HCT116 (cell line): ENCODE results near the gene ESYT3. TPM values are rescaled to one million over a fixed set of nuclear protein-coding genes. Genes with fewer than 3 reads are reported as not detected.

Experiments used
- ATAC-seq: fragments of 200-7000 bp; cut with Tn5 transposase; 2 replicates; pipeline ENCODE4 v1.9.1; 2020; ENCODE audit warnings: mild to moderate bottlenecking, moderate library complexity
- BruUV-seq: library from RNA; stranded (reverse); fragments of 400-500 nt; replicated peaks from 2 replicates; lab custom pipeline; 2021; lab: Mats Ljungman, UMichigan
- CTCF ChIA-PET: fragments of 300-600 bp; sonication (Branson Sonifier 250); formaldehyde crosslinking; loops from one replicate; lab custom pipeline; 2021; ENCODE audit warnings: antibody characterized with exemption; lab: Charles Lee
- POLR2A ChIA-PET: fragments of 300-600, 350-600 bp; sonication (Branson Sonifier 250); formaldehyde crosslinking; loops from one replicate; lab custom pipeline; 2021; ENCODE audit warnings: antibody characterized with exemption; lab: Charles Lee
- RAD21 ChIA-PET, 2 experiments: fragments of 300-600 bp; sonication (Branson Sonifier 250); formaldehyde crosslinking; loops; one replicate each; lab custom pipeline; 2023; ENCODE audit warnings: low total read pairs in 2 of 2; ENCODE audit not compliant: uncharacterized antibody in 2 of 2, unreplicated experiment in 2 of 2, low non-redundant PET in 1 of 2; lab: Charles Lee
- DNase-seq: peaks from one replicate; pipeline ENCODE4 v3.0.0-alpha.2; 2010; ENCODE audit warnings: low read depth, low spot score
- H2AFZ ChIP-seq: fragments of 200-600 bp; shearing (Covaris generic), sonication (generic); 2 replicates; pipeline ENCODE4 v1.6.1; 2017; ENCODE audit warnings: low read depth, mixed run types, mixed read lengths, antibody characterized with exemption, low read length; ENCODE audit not compliant: poor library complexity, severe bottlenecking
- H3K27ac ChIP-seq: 2 replicates; pipeline ENCODE4 v1.5.1; 2012; ENCODE audit warnings: low read depth, low read length
- H3K27me3 ChIP-seq: fragments of 200-600 bp; sonication (generic); 2 replicates; pipeline ENCODE4 v1.6.1; 2016; ENCODE audit warnings: mixed run types, low read length, mixed read lengths; ENCODE audit not compliant: insufficient read depth
- H3K36me3 ChIP-seq, 2 experiments: fragments of 200-500 bp in 1 of 2; fragments of 200-600 bp in 1 of 2; sonication (Bioruptor generic) in 1 of 2; sonication (generic) in 1 of 2; 2 replicates each; pipeline versions ENCODE4 v1.5.1 to v1.6.1; 2014 to 2016; ENCODE audit warnings: low read length in 2 of 2, inconsistent platforms in 1 of 2, mixed read lengths in 1 of 2, mixed run types in 1 of 2; ENCODE audit not compliant: insufficient read depth in 2 of 2, control insufficient read depth in 1 of 2
- H3K4me1 ChIP-seq, 2 experiments: fragments of 200-600 bp in 1 of 2; sonication (generic) in 1 of 2; 2 replicates each; pipeline versions ENCODE4 v1.5.1 to v1.6.1; 2012 to 2017; ENCODE audit warnings: low read length in 2 of 2, inconsistent platforms in 1 of 2, mild to moderate bottlenecking in 1 of 2, mixed read lengths in 1 of 2, mixed run types in 1 of 2, moderate library complexity in 1 of 2; ENCODE audit not compliant: insufficient read depth in 2 of 2, control insufficient read depth in 1 of 2
- H3K4me2 ChIP-seq: fragments of 200-600 bp; sonication (generic); 2 replicates; pipeline ENCODE4 v1.6.1; 2017; ENCODE audit warnings: mixed run types, low read length, mixed read lengths
- H3K4me3 ChIP-seq, 2 experiments: fragments of 200-600 bp in 1 of 2; sonication (generic) in 1 of 2; replicated peaks in 1 of 2; 2 replicates each; pipeline ENCODE4 v1.5.1; 2011 to 2016; ENCODE audit warnings: low read length in 2 of 2, control low read depth in 1 of 2, low read depth in 1 of 2, mild to moderate bottlenecking in 1 of 2, mixed read lengths in 1 of 2, mixed run types in 1 of 2
- H3K79me2 ChIP-seq: fragments of 200-600 bp; sonication (generic); 2 replicates; pipeline ENCODE4 v1.6.1; 2017; ENCODE audit warnings: mild to moderate bottlenecking, mixed run types, low read length, moderate library complexity, mixed read lengths; ENCODE audit not compliant: insufficient read depth
- H3K9ac ChIP-seq: fragments of 200-600 bp; sonication (generic); 2 replicates; pipeline ENCODE4 v1.6.1; 2016; ENCODE audit warnings: low read length, mixed read lengths
- H3K9me2 ChIP-seq: fragments of 200-600 bp; sonication (generic), shearing (Covaris generic); 2 replicates; pipeline ENCODE4 v1.6.1; 2017; ENCODE audit warnings: mixed run types, mild to moderate bottlenecking, moderate library complexity; ENCODE audit not compliant: insufficient read depth
- H3K9me3 ChIP-seq, 2 experiments: fragments of 200-500 bp in 1 of 2; fragments of 200-600 bp in 1 of 2; sonication (Bioruptor generic) in 1 of 2; sonication (generic) in 1 of 2; 2 replicates each; pipeline ENCODE4 v1.6.1; 2014 to 2017; ENCODE audit warnings: low read length in 2 of 2, mixed read lengths in 2 of 2, inconsistent platforms in 1 of 2, low read depth in 1 of 2, mild to moderate bottlenecking in 1 of 2, mixed run types in 1 of 2, moderate library complexity in 1 of 2; ENCODE audit not compliant: control insufficient read depth in 1 of 2, insufficient read depth in 1 of 2
- H4K20me1 ChIP-seq: fragments of 200-600 bp; sonication (generic), shearing (Covaris generic); 2 replicates; pipeline ENCODE4 v1.6.1; 2017; ENCODE audit warnings: mixed run types, mild to moderate bottlenecking, moderate library complexity; ENCODE audit not compliant: insufficient read depth
- EGR1 ChIP-seq: IDR thresholded peaks from 2 replicates; pipeline ENCODE4 v1.6.1; 2012; ENCODE audit warnings: low read depth
- ELF1 ChIP-seq: IDR thresholded peaks from 2 replicates; pipeline ENCODE4 v1.6.1; 2012; ENCODE audit warnings: low read depth, borderline replicate concordance
- EZH2phosphoT487 ChIP-seq: fragments of 200-600 bp; IDR thresholded peaks from 2 replicates; pipeline ENCODE4 v1.6.1; 2018; ENCODE audit warnings: antibody characterized with exemption, borderline replicate concordance
- FOSL1 ChIP-seq: IDR thresholded peaks from 2 replicates; pipeline ENCODE4 v1.6.1; 2012; ENCODE audit warnings: low read depth
- JUND ChIP-seq: IDR thresholded peaks from 2 replicates; pipeline ENCODE4 v1.6.1; 2012
- POLR2A ChIP-seq: IDR thresholded peaks from 2 replicates; pipeline ENCODE4 v1.7.0; 2011; ENCODE audit warnings: borderline replicate concordance; ENCODE audit not compliant: insufficient read depth, insufficient read length; ENCODE audit errors: extremely low read depth
- RAD21 ChIP-seq: IDR thresholded peaks from 2 replicates; pipeline ENCODE4 v1.6.1; 2012; ENCODE audit warnings: low read depth, mild to moderate bottlenecking
- SP1 ChIP-seq: IDR thresholded peaks from 2 replicates; pipeline ENCODE4 v1.6.1; 2012; ENCODE audit warnings: low read depth
- TCF7L2 ChIP-seq: IDR thresholded peaks from 2 replicates; pipeline ENCODE4 v1.7.0; 2011; ENCODE audit warnings: borderline replicate concordance, inconsistent platforms; ENCODE audit not compliant: insufficient read depth, insufficient read length; ENCODE audit errors: extremely low read depth
- YY1 ChIP-seq: IDR thresholded peaks from 2 replicates; pipeline ENCODE4 v1.6.1; 2011; ENCODE audit warnings: low read length, low read depth, moderate library complexity, mild to moderate bottlenecking; ENCODE audit not compliant: insufficient replicate concordance; ENCODE audit errors: extremely low read depth
- intact Hi-C: fragments of 100-400 bp; cut with micrococcal nuclease; formaldehyde crosslinking; loops from 2 replicates; pipeline ENCODE4 v1.10.0; 2022
- total RNA-seq: library from RNA; stranded (reverse); gene quantifications from one replicate; pipeline ENCODE4 v1.2.1, GENCODE V29; 2021; ENCODE audit not compliant: unreplicated experiment
- TF ChIP-seq, protein P1 (sequence below), 3 experiments: fragments of 200-600 bp in 1 of 3; sonication (generic) in 1 of 3; IDR thresholded peaks in 2 of 3; conservative IDR thresholded peaks in 1 of 3; 2 replicates each; pipeline ENCODE4 v1.5.1; 2012 to 2017; ENCODE audit warnings: low read depth in 2 of 3, low read length in 2 of 3, antibody characterized with exemption in 1 of 3, borderline replicate concordance in 1 of 3, control low read depth in 1 of 3, mild to moderate bottlenecking in 1 of 3, mixed read lengths in 1 of 3, mixed run types in 1 of 3, moderate library complexity in 1 of 3; ENCODE audit not compliant: insufficient read depth in 1 of 3
- TF ChIP-seq, protein P2 (sequence below): IDR thresholded peaks from 2 replicates; pipeline ENCODE4 v1.6.1; 2012; ENCODE audit warnings: low read depth
- TF ChIP-seq, protein P3 (sequence below): IDR thresholded peaks from 2 replicates; pipeline ENCODE4 v1.6.1; 2011; ENCODE audit warnings: mild to moderate bottlenecking, low read length, moderate library complexity; ENCODE audit not compliant: insufficient replicate concordance; ENCODE audit errors: extremely low read depth

Gene ESYT3
- total RNA-seq, 1 experiment from 2014 or later: 0.05 TPM

DNA sequence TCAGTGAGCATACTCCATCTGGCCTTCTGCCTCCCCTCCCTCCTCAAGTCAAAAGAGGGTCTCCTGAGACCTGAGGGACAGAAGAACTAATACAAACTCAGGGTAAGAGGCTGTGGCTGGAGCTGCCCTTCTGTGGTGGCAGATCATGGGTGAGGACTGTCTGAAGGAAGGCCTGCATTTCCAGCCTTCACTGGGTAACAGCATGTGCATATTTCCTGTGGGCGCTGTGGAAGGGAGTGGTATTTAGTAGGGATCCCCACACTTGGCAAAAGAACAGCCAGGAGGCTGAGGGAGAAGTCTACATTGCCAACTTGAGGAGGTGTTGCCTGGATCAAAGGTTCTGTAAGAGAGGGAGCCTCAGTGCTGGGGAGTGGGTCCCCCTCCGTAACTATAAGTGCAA, 10.1 kb upstream of the ESYT3 start:
- Histone ChIP-seq H3K9me3 (no peaks in the 10 kb centered on the region), H3K27me3 (no peaks in the 10 kb centered on the region), H3K9me2 (no peaks in the 10 kb centered on the region), H4K20me1 (no peaks in the 10 kb centered on the region), H3K79me2 (no peaks in the 10 kb centered on the region), H3K4me3 (no peak overlapping the region), H3K4me1 (no peaks in the 10 kb centered on the region), H2AFZ (no peak overlapping the region), H3K27ac (no peak overlapping the region), H3K9ac (no peak overlapping the region), H3K36me3 (no peaks in the 10 kb centered on the region), H3K4me2 (no peak overlapping the region)
- ChIA-PET RAD21 (no interaction called here), CTCF (no interaction called here), POLR2A (no interaction called here)
- intact Hi-C loops: no loop called here
- TF ChIP-seq RAD21 (no peak), ELF1 (no peak), FOSL1 (no peak), POLR2A (no peak), EZH2phosphoT487 (no peak), EGR1 (no peak), YY1 (no peak), SP1 (no peak), TCF7L2 (no peak), JUND (no peak)
- TF ChIP-seq, protein P1, sequence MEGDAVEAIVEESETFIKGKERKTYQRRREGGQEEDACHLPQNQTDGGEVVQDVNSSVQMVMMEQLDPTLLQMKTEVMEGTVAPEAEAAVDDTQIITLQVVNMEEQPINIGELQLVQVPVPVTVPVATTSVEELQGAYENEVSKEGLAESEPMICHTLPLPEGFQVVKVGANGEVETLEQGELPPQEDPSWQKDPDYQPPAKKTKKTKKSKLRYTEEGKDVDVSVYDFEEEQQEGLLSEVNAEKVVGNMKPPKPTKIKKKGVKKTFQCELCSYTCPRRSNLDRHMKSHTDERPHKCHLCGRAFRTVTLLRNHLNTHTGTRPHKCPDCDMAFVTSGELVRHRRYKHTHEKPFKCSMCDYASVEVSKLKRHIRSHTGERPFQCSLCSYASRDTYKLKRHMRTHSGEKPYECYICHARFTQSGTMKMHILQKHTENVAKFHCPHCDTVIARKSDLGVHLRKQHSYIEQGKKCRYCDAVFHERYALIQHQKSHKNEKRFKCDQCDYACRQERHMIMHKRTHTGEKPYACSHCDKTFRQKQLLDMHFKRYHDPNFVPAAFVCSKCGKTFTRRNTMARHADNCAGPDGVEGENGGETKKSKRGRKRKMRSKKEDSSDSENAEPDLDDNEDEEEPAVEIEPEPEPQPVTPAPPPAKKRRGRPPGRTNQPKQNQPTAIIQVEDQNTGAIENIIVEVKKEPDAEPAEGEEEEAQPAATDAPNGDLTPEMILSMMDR (IDR thresholded peaks at IDR 0.05 in 2 of 3, conservative IDR thresholded peaks at IDR 0.05 in 1 of 3; ENCODE audit: borderline replicate concordance in 1 of 3, insufficient read depth in 1 of 3, low read depth in 2 of 3, low read length in 2 of 3): no peak
- TF ChIP-seq, protein P2, sequence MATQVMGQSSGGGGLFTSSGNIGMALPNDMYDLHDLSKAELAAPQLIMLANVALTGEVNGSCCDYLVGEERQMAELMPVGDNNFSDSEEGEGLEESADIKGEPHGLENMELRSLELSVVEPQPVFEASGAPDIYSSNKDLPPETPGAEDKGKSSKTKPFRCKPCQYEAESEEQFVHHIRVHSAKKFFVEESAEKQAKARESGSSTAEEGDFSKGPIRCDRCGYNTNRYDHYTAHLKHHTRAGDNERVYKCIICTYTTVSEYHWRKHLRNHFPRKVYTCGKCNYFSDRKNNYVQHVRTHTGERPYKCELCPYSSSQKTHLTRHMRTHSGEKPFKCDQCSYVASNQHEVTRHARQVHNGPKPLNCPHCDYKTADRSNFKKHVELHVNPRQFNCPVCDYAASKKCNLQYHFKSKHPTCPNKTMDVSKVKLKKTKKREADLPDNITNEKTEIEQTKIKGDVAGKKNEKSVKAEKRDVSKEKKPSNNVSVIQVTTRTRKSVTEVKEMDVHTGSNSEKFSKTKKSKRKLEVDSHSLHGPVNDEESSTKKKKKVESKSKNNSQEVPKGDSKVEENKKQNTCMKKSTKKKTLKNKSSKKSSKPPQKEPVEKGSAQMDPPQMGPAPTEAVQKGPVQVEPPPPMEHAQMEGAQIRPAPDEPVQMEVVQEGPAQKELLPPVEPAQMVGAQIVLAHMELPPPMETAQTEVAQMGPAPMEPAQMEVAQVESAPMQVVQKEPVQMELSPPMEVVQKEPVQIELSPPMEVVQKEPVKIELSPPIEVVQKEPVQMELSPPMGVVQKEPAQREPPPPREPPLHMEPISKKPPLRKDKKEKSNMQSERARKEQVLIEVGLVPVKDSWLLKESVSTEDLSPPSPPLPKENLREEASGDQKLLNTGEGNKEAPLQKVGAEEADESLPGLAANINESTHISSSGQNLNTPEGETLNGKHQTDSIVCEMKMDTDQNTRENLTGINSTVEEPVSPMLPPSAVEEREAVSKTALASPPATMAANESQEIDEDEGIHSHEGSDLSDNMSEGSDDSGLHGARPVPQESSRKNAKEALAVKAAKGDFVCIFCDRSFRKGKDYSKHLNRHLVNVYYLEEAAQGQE: no peak
- TF ChIP-seq, protein P3, sequence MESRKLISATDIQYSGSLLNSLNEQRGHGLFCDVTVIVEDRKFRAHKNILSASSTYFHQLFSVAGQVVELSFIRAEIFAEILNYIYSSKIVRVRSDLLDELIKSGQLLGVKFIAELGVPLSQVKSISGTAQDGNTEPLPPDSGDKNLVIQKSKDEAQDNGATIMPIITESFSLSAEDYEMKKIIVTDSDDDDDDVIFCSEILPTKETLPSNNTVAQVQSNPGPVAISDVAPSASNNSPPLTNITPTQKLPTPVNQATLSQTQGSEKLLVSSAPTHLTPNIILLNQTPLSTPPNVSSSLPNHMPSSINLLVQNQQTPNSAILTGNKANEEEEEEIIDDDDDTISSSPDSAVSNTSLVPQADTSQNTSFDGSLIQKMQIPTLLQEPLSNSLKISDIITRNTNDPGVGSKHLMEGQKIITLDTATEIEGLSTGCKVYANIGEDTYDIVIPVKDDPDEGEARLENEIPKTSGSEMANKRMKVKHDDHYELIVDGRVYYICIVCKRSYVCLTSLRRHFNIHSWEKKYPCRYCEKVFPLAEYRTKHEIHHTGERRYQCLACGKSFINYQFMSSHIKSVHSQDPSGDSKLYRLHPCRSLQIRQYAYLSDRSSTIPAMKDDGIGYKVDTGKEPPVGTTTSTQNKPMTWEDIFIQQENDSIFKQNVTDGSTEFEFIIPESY: no peak
- ATAC-seq: no peak
- BruUV-seq: no TSS peak
- DNase-seq: no peak
